HG02588 (cell line): ENCODE measurements around the gene ACTN3.
"Not testable (repeated sequence)": the region's sequence is repeated elsewhere in the genome, so short reads cannot be mapped to it uniquely, and the experiment has no call there.

Experiments
- ATAC-seq: cut with Tn5 transposase; IDR thresholded peaks from one replicate; pipeline ENCODE4 v1.9.1; 2021; ENCODE audit warnings: mild to moderate bottlenecking, moderate library complexity; ENCODE audit not compliant: unreplicated experiment

The ACTN3 gene

GRCh38 chr11:66562907-66563583, 16.3 kb downstream of the ACTN3 start:
- no peak for ATAC-seq

GRCh38 chr11:66563832-66564231, 17.1 kb downstream of the ACTN3 start:
- ATAC-seq, result no peak

- no peak for ATAC-seq
These were observed 17.8 kb downstream of the ACTN3 start for GRCh38 chr11:66564538-66564937.

- ATAC-seq, result no peak
These were observed 18.3 kb downstream of the ACTN3 start for GRCh38 chr11:66564984-66565383.

GRCh38 chr11:66566221-66566620, 19.5 kb downstream of the ACTN3 start:
- no peak for ATAC-seq

- no peak for ATAC-seq
These were observed 21.1 kb downstream of the ACTN3 start for GRCh38 chr11:66567787-66568123.

GRCh38 chr11:66568124-66568916, 21.6 kb downstream of the ACTN3 start, which contains the start of gene CTSF:
Gene CTSF, minus strand, starts transcription at chr11:66568606. Its CDS starts 120 bp downstream, at chr11:66568486.
- ATAC-seq, result peak; percentile 49

GRCh38 chr11:66569076-66569475, 22.4 kb downstream of the ACTN3 start:
- ATAC-seq, result no peak

DNA sequence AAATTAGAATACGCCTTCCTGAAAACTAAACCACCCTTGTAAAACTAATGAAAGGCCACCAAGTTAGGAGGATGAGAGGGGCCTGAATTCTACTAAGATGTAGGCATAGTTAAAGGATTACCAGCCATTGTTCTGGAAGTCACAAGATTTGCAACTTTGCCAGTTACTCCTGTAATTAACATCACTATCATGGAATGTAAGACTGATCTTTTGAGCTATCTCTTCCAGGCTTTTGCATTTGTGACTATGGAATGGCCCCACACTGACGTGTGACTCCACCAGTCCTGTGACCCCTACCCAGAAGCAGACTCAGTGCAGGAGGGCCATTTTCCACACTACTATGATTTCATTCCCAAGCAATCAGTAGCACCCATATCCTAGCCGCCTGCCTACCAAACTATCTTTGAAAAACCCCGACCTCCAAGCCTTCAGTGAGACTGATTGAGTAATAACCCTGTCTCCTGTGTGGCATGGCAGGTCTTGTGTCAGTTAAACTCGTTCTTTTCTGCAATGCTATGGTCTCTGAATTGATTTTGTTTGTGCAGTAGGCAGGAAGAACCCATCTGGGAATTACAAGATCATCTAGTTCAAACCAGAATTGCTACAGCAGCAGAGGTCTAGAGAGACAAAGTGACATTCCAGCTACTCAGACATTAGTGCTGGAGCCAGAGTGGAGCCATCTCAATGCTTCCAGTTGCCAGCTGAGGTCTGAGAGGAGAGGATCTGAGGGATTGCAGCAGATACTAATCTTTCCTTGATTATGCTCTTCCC, 23.6 kb downstream of the ACTN3 start:
- ATAC-seq, result no peak

GRCh38 chr11:66570850-66571180, 24.1 kb downstream of the ACTN3 start:
- ATAC-seq, result no peak

DNA sequence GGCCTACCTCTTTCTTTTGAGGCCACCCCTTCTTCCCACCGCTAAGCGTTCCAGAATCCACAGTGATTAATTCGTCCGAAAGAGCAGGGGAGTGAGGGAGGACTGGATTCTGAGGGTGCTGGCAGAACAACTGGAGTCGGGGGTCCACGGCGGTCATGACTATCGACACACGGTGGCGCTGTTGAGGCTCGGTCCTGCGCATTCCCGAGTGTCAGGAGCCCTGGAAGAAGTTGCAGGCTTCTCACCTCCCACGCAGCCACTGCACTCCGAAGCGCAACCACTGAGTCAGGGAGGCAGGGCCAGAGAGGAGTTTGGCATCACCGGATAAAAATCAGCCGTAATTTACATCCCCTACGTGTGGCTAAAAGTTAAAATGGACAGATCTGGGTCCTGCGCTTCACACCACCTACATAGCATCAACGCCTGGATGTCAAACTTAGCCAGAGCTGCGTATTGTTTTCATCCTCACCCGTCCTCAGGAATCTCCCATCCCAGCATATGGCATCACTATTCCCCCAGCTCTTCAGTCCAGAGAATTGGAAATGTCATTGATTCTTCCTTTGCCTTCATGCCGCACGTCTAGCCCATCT, 32.4 kb downstream of the ACTN3 start:
- ATAC-seq, result no peak

GRCh38 chr11:66580803-66581202, 34.1 kb downstream of the ACTN3 start:
- no peak for ATAC-seq

GRCh38 chr11:66581261-66581660, 34.6 kb downstream of the ACTN3 start:
- no peak for ATAC-seq

- ATAC-seq, result not testable (repeated sequence)
These were observed 36.0 kb downstream of the ACTN3 start for GRCh38 chr11:66582565-66583147.

DNA sequence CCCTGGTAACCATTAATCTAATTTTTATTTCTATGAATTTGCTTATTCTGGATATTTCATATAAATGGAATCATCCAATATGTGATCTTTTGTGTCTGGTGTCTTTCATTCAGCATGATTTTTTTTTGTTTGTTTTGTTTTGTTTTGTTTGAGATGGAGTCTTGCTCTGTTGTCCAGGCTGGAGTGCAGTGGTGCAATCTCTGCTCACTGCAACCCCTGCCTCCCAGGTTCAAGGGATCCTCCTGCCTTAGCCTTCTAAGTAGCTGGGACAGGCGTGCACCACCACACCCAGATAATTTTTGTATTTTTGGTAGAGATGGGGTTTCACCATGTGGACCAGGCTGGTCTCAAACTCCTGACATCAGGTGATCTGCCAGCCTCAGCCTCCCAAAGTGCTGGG, 38.7 kb downstream of the ACTN3 start:
- not testable (repeated sequence) for ATAC-seq

- no peak for ATAC-seq
These were observed 39.4 kb downstream of the ACTN3 start for GRCh38 chr11:66586136-66586535.

DNA sequence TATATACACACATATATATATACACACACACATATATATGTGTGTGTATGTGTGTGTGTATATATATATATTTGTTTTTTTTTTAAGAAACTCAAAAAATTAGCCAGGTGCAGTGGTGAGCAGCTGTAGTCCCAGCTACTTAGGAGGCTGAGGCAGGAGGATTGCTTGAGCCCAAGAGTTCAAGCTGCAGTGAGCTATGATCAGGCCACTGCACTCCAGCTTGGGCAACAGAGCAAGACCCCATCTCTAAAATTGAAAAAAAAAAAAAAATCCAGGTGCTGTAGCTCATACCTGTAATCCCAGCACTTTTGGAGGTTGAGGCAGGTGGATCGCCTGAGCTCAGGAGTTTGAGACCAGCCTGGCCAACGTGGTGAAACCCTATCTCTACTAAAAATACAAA, 42.6 kb downstream of the ACTN3 start:
- not testable (repeated sequence) for ATAC-seq

DNA sequence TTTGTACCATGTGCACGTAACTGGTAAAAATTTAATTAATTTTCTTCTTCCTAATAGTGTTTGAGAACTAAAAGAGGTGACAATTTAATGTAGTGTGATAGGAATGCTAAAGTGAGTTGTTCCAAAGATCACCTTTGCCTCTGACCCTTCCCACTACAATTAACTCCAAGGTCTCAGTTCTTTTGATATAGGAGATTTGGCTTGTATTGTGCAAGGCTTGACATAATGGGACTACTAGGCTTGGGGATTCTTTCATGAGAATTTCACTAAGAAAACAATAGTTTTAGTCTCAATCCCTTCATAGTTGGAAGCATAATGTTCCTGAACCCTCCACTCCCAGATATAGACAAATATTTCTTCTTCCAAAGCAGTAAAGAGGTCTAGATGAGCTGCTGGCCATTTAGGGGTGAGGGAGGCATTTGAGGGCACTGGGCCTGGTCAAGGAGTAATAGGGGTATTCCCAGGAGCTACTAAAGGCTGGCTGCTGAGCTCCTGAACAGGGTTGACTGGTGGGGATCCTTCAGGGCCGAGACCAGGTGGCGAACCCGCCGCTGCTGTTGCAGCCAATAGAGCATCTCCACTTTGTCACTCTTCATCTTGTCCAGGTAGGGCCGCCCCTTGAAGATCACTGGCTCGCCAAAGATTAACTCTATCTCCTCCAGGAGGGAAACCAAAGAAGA, 43.4 kb downstream of the ACTN3 start:
- ATAC-seq, result no peak

- no peak for ATAC-seq
These were observed 44.5 kb downstream of the ACTN3 start for GRCh38 chr11:66591175-66591574.
